Measurements from ENCODE around the gene GNAT3.

Gene GNAT3

DNA sequence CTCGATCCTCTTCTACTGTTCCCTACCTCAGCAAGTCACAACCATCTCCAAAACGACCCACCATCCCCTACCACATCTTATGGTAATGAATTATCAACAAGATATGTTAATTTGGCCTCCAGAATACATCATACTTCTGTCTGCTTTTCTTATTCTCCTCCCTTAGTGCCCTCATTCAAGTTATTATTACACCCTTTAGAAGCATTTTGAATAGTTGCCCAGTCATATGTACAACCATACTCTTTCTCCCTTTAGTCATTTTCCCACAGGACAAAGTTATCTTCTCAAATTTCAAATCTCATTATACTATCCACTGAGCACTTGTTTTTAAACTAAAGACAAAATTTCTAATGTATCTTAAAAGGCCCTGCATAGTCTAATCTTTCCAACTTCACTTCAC is 71.0 kb downstream of the GNAT3 start:
- TF ChIP-seq, protein P1, sequence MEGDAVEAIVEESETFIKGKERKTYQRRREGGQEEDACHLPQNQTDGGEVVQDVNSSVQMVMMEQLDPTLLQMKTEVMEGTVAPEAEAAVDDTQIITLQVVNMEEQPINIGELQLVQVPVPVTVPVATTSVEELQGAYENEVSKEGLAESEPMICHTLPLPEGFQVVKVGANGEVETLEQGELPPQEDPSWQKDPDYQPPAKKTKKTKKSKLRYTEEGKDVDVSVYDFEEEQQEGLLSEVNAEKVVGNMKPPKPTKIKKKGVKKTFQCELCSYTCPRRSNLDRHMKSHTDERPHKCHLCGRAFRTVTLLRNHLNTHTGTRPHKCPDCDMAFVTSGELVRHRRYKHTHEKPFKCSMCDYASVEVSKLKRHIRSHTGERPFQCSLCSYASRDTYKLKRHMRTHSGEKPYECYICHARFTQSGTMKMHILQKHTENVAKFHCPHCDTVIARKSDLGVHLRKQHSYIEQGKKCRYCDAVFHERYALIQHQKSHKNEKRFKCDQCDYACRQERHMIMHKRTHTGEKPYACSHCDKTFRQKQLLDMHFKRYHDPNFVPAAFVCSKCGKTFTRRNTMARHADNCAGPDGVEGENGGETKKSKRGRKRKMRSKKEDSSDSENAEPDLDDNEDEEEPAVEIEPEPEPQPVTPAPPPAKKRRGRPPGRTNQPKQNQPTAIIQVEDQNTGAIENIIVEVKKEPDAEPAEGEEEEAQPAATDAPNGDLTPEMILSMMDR (IDR thresholded peaks at IDR 0.05; ENCODE audit: extremely low read depth, missing control alignments) = no peak
- no peak for DNase-seq (ENCODE audit: low spot score)

DNA sequence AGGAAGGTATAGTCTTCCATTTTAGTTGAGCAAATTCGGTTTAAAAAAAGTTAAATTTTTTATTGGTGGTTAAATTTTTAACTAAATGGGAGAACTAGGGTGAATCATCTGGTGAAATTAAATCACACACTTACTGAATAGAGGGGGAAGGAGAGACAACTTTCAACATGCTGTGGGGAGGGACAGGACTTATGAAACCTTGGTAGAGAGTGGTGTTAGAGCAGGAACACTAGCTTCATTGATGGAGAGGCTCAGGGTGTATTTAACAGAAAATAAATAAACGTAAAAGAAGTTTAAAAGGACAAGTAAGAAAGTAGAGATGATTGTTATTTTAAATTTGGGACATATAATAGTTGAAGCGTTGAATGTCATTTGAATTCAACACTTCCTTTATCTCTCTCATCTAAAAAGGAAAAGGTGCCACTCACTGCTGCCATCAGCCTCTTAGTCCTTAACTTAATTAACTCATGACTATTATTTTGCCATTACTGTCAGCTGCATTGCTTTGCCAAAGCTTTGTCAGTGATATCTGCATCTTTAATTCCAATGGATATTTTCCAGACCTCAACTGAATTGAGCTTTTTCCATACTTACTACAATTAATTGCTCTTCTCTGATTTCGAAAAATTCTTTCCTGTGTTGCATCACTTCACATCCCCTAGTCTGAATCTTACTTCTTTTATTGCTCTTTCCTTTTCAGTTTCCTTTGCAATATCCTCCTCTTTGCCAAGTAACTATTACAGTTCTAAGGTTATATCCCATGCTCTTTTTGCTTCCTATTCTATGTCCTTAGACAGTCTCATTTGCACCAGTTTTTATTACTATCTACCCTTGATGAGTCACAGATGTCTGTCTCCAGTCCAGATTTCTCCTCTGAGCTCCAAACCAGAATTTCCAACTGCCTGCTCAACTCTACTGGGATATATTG is 71.7 kb downstream of the GNAT3 start:
- no peak for DNase-seq (ENCODE audit: low spot score)
- TF ChIP-seq, protein P1 (IDR thresholded peaks at IDR 0.05; ENCODE audit: extremely low read depth, missing control alignments) = no peak

DNA sequence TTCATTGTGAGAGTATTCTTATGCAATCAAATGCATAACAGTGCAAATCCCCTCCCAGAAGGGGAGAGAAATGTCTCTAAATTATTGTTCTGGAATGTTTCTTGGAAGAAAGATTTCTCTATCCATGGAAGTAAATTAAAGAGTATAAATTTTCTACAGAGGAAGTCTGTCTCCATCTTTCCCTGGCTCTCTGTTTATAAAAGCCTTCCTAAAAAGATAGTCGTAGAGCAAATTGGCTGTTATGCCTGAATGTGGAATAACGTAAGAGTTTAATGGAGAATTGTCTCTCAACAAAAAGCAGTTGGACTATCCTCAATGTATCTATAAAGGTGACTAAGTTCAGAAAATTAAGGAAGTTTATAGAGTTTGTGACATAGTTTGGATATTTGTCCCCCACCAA is 76.3 kb downstream of the GNAT3 start:
- TF ChIP-seq, protein P1 (IDR thresholded peaks at IDR 0.05; ENCODE audit: extremely low read depth, missing control alignments) = no peak
- no peak for DNase-seq (ENCODE audit: low spot score)

DNA sequence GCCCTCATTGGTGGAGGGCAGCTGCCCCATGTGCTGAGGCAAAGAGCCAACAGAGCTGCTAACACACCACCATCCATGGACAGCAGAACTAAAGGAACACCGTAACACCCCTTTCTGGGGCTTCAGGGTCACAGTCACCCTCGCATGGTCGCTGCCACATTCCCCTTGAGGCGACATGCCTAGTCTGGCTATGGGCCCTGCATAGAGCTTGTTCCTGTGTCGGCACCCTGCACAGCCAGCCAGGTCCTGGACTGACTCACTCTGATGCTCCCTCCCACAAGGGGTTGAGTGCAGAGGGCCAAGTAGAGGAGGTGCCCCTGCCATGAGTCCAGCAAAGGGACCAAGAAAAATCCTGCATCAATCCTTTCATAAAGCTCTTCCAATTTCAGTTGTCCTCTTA is 77.8 kb downstream of the GNAT3 start:
- DNase-seq (ENCODE audit: low spot score) = no peak
- TF ChIP-seq, protein P1 (IDR thresholded peaks at IDR 0.05; ENCODE audit: extremely low read depth, missing control alignments) = no peak

DNA sequence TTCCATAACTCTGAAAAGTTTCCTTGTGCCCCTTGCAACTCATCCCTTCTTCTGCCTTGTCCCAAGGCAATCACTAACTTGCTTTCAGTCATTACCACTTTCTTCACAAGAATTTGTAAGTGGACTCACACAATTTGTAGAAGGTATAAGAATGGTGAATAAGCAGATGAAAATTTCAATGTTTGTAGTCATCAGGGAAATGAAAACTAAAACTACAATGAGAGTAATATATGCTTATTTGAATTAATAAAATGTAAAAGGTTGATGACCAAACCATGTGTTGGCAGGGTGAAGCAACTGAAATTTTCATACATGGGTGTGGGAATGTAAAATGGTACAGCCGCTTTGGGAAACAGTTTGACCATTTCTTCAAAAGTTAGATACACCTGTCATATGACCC is 79.7 kb downstream of the GNAT3 start:
- TF ChIP-seq, protein P1 (IDR thresholded peaks at IDR 0.05; ENCODE audit: extremely low read depth, missing control alignments) = no peak

DNA sequence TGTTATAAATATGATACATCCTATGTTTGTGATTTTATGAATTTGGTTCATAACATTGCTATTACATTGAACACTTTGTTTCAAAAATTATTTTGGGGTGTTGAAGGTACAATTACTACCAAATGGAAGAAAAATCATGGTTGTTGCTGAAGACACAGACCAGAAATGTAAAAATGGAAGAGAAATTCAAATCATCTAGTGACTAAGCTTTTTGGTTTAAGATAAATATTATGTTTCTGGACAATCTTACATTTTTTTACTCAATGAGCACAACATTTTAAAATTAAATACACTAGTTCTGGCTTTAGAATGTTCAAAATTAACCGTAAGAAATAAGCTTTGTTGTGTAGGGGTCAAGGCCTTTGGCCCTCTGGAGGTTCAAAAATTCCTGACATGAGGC is 82.7 kb downstream of the GNAT3 start:
- no peak for DNase-seq (ENCODE audit: low spot score)
- TF ChIP-seq, protein P1 (IDR thresholded peaks at IDR 0.05; ENCODE audit: extremely low read depth, missing control alignments) = no peak

More for the DNA sequence above, 79.7 kb downstream of the GNAT3 start:
- DNase-seq (ENCODE audit: low spot score) = no peak

DNA sequence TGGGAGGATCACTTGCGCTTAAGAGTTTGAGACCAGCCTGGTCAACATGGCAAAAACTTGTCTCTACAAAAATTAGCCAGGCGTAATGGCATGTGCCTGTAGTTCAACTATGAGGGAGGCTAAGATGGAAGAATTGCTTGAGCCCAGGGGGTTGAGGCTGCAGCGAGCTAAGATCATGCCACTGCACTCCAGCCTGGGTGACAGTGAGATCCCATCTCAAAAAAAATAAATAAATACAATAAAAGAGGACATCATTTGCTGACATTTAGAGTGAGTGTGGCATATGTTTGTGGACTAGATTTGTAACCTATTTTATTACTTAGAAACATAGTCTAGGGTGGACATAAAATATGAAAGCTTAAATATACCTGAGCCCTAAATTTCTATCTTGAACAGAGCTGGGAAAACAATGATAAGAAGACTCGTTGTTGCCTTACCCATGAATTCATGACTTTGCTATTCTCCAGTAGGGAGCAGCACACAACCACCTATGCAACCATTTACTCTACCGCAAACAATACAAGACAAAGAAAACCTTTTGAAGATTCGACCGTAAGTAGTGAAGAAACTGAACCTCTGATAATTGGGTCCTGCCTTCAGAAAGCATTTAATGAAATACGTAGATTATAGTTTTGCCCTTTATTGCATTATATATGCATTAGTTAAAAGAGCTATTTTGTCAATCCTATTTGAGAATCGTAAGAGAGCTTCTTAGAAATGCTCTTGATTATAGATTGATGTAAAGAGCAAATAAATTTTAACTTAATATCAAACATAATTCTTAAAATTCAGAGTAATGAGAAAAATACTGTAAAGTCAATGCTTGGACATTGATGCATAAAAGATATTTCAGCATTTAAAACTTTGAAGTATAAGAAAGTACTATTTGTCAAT is 83.5 kb downstream of the GNAT3 start:
- DNase-seq (ENCODE audit: low spot score) = peak; percentile 23
- TF ChIP-seq, protein P1 (IDR thresholded peaks at IDR 0.05; ENCODE audit: extremely low read depth, missing control alignments) = peak; percentile 26
